ENCODE results near the gene SNED1.

SNED1 gene

GRCh38 chr2:240981871-240982800, 16.3 kb upstream of the SNED1 start:
- Histone ChIP-seq H3K36me3 (ENCODE audit: control insufficient read depth, insufficient read depth, low read length) (no peaks in the 10 kb centered on the region), H3K4me3 (ENCODE audit: extremely low read depth, insufficient read depth, low read length, poor library complexity, severe bottlenecking) (no peak overlapping the region), H3K4me1 (ENCODE audit: control insufficient read depth, insufficient read depth, low read length, poor library complexity, severe bottlenecking) (no peaks in the 10 kb centered on the region), H3K9me3 (ENCODE audit: control insufficient read depth, low read length) (no peaks in the 10 kb centered on the region), H3K27ac (ENCODE audit: low read depth, low read length, severe bottlenecking) (no peak overlapping the region)
- 85 to 89% methylated on average over 20 to 25 of the region's 25 CpGs for WGBS, 2 experiments (ENCODE audit: insufficient coverage in 2 of 2)

- Histone ChIP-seq H3K27ac (ENCODE audit: low read depth, low read length, severe bottlenecking) (no peak overlapping the region), H3K4me1 (ENCODE audit: control insufficient read depth, insufficient read depth, low read length, poor library complexity, severe bottlenecking) (no peaks in the 10 kb centered on the region), H3K36me3 (ENCODE audit: control insufficient read depth, insufficient read depth, low read length) (no peaks in the 10 kb centered on the region), H3K4me3 (ENCODE audit: extremely low read depth, insufficient read depth, low read length, poor library complexity, severe bottlenecking) (no peak overlapping the region), H3K9me3 (ENCODE audit: control insufficient read depth, low read length) (no peaks in the 10 kb centered on the region)
- WGBS, 2 experiments (ENCODE audit: insufficient coverage in 2 of 2), result 86 to 92% methylated on average over 7 to 8 of the region's 8 CpGs
Observed at GRCh38 chr2:240982821-240983281, 15.6 kb upstream of the SNED1 start.

DNA sequence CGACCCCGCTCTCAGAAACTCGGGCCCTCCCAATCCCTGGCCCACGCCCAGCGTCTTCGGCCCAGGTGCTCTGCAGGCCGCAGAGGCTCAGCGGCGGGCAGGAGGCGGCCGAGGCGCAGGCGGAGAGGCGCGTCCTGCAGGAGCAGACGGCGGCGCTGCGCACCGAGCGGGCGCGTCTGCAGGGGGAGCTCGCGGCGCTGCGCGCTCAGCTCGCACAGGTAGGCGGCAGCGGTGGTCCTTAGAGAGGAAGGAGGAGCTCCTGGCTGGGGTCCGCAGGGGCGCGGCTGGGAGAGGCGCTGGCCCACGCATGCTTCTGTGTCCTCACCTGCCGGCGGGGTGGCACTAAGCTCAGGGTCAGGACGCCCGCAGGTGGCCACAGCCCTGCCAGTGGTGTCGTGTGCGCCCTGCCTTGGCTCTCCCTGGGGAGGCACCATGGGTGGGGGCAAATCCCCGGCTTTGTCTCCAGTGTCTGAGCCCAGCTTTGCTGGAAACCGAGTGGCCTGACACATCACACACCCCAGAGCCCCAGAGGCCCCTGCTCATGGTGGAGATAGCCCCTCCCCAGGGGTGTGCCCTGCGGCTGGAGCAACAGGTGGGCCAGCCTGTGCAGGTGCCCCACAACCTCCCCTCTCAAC, 14.9 kb upstream of the SNED1 start:
- no peaks in the 10 kb centered on the region for H3K9me3 ChIP-seq (ENCODE audit: control insufficient read depth, low read length)
- no peaks in the 10 kb centered on the region for H3K4me1 ChIP-seq (ENCODE audit: control insufficient read depth, insufficient read depth, low read length, poor library complexity, severe bottlenecking)
- H3K36me3 ChIP-seq (ENCODE audit: control insufficient read depth, insufficient read depth, low read length), result no peaks in the 10 kb centered on the region
- 7 to 10% methylated on average over 31 to 45 of the region's 45 CpGs for WGBS, 2 experiments (ENCODE audit: insufficient coverage in 2 of 2)
- H3K4me3 ChIP-seq (ENCODE audit: extremely low read depth, insufficient read depth, low read length, poor library complexity, severe bottlenecking), result no peak overlapping the region
- no peak overlapping the region for H3K27ac ChIP-seq (ENCODE audit: low read depth, low read length, severe bottlenecking)

DNA sequence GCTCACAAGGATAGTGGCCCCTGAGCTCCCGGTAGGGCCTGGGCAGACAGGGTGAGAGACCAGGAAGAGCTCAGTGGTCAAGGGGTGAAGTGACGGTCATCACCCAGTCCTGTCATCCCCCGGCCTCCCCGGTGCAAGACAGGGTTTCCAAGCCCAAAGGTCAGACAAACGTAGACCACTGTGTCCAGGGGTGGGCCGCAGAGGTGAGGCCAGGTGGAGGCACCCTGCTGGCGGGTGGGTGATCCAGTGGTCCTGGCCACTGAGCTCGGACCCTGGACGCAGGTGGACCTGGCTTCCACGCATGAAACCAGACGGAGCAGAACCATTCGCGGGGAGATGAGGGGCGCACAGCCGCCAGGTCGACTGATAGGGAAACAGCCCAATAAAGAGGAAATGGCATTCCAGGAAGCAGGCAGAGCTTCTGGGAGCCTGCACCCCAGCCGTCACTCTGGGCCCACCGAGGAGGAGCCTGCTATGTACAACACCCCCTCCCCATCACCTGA, 14.4 kb upstream of the SNED1 start:
- Histone ChIP-seq H3K4me3 (ENCODE audit: extremely low read depth, insufficient read depth, low read length, poor library complexity, severe bottlenecking) (no peak overlapping the region), H3K4me1 (ENCODE audit: control insufficient read depth, insufficient read depth, low read length, poor library complexity, severe bottlenecking) (no peaks in the 10 kb centered on the region), H3K9me3 (ENCODE audit: control insufficient read depth, low read length) (no peaks in the 10 kb centered on the region), H3K27ac (ENCODE audit: low read depth, low read length, severe bottlenecking) (no peak overlapping the region), H3K36me3 (ENCODE audit: control insufficient read depth, insufficient read depth, low read length) (no peaks in the 10 kb centered on the region)
- 73 to 86% methylated on average over 17 to 18 of the region's 18 CpGs for WGBS, 2 experiments (ENCODE audit: insufficient coverage in 2 of 2)

DNA sequence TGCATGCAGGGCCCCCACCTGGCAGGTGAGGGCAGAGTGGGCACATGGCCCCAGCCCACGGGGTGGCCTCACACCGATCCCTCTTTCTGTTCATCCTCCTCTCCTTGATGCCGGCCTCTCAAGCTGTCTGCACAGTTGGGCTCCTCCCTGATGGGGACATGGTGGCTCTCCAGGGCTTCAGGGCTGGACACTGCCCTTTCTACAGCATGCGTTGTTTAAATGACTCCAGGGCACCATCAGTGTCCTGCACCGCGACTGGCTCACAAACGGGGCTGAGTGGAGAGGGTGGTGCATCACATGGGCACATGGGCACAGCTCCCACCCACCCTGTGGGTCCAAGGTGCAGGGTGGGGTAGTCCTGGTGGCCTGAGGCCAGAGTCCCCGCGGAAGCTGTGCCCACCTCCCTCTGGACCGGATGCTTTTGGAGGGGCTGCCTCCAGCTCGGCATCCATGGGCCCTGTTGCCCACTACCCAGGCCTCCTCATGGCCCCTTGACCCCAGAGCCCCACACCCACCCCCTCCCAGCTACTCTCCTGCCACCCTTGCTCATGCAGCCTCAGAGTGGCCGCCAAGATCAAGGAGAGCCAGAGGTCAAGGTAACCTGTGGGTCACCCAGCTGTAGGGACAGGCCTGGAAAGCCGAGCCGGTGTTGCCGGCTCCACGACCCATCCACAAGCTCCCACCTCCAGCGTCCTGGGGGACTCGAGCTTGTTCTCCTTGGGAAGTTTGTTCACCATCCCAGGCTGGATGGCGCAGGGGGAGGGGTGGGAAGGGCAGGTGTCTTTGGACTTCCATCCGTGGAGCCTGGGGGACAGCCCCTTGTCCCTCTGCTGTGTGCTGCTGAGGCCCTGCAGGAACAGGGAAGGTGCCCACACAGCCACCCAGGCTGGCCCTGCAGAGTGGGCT, 12.3 kb upstream of the SNED1 start:
- 81 to 83% methylated on average over 11 to 16 of the region's 20 CpGs for WGBS, 2 experiments (ENCODE audit: insufficient coverage in 2 of 2)
- Histone ChIP-seq H3K36me3 (ENCODE audit: control insufficient read depth, insufficient read depth, low read length) (no peaks in the 10 kb centered on the region), H3K9me3 (ENCODE audit: control insufficient read depth, low read length) (no peaks in the 10 kb centered on the region), H3K4me3 (ENCODE audit: extremely low read depth, insufficient read depth, low read length, poor library complexity, severe bottlenecking) (no peak overlapping the region), H3K4me1 (ENCODE audit: control insufficient read depth, insufficient read depth, low read length, poor library complexity, severe bottlenecking) (no peaks in the 10 kb centered on the region), H3K27ac (ENCODE audit: low read depth, low read length, severe bottlenecking) (no peak overlapping the region)

DNA sequence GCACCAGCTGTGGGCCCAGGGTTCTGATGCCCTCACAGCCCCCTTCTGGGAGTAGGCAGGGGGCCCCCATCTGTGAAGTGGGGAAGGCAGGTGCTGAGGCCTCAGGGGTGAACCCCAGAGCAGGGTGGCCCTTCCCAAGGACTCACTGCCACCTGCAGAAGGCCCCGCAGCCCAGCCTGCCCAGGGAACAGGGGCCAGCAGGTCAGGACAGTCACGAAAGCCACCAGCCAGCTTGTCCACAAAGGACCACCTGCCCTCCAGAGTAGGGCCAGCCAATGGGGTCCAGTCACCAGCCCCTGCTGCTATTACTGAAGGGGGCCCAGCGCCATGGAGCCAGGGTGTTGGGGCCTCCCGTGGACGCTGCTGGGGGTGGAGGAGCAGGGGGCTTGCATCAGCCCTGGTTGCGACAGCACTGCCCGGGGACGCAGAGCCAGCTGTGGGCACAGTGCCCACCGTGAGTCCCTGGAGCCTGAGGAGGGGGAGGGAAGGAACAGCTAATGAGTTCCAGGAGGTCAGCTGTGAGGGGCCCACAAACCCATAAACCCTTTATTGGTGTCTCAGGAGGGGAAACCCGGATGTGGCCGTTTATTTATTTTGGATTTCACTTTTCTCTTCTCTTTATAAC, 11.5 kb upstream of the SNED1 start:
- Histone ChIP-seq H3K4me3 (ENCODE audit: extremely low read depth, insufficient read depth, low read length, poor library complexity, severe bottlenecking) (no peak overlapping the region), H3K27ac (ENCODE audit: low read depth, low read length, severe bottlenecking) (no peak overlapping the region), H3K9me3 (ENCODE audit: control insufficient read depth, low read length) (no peaks in the 10 kb centered on the region), H3K36me3 (ENCODE audit: control insufficient read depth, insufficient read depth, low read length) (no peaks in the 10 kb centered on the region), H3K4me1 (ENCODE audit: control insufficient read depth, insufficient read depth, low read length, poor library complexity, severe bottlenecking) (peaks cover 7% of the 10 kb centered on the region)
- WGBS, 2 experiments (ENCODE audit: insufficient coverage in 2 of 2), result 77 to 94% methylated on average over 5 to 8 of the region's 11 CpGs

DNA sequence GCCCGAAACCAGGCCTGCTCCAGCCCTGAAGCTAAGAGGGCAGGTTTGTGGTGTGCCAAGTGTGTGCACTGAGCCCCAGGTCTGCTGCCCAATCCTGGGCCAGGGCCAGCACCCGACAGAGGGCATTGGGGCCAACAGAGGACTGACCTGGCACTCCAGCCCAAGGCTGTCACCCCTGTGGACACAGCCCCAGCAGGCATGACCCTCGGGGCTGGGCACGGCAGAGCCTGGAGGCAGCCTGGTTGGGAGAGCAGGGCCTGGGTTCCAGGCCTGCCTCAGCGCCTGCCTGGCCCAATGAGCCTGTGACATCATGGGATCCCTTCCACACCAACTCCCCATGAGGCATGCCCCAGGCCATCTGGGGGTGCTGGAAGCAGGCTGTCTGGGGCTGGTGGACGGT, 10.8 kb upstream of the SNED1 start:
- no peak overlapping the region for H3K27ac ChIP-seq (ENCODE audit: low read depth, low read length, severe bottlenecking)
- 88 to 96% methylated on average over 4 of the region's 6 CpGs for WGBS, 2 experiments (ENCODE audit: insufficient coverage in 2 of 2)

DNA sequence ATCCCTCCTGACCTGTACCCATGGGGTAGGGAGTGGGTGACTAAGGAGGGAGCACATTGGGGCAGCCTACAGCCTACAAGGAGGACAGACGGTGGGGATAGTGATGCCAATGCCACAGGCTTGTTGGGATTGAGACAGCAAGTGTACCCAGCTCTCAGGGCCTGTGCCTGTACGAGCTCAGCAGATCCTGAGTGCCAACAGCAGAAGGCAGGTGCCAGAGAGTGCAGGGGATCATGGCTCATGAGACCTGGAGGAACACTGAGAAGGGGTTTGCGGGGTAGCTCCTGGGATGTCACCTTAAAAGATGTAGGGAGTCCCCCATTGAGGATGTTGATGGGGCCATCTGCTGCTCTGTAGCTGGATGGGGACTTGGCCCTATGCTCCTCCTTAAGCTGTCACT, 10.3 kb upstream of the SNED1 start:
- Histone ChIP-seq H3K4me1 (ENCODE audit: control insufficient read depth, insufficient read depth, low read length, poor library complexity, severe bottlenecking) (peaks cover 7% of the 10 kb centered on the region), H3K4me3 (ENCODE audit: extremely low read depth, insufficient read depth, low read length, poor library complexity, severe bottlenecking) (no peak overlapping the region), H3K9me3 (ENCODE audit: control insufficient read depth, low read length) (no peaks in the 10 kb centered on the region), H3K27ac (ENCODE audit: low read depth, low read length, severe bottlenecking) (no peak overlapping the region), H3K36me3 (ENCODE audit: control insufficient read depth, insufficient read depth, low read length) (no peaks in the 10 kb centered on the region)
- 94% methylated on average over 3 of the region's 3 CpGs for WGBS, 2 experiments (ENCODE audit: insufficient coverage in 2 of 2)

More for the DNA sequence above, 10.8 kb upstream of the SNED1 start:
- Histone ChIP-seq H3K36me3 (ENCODE audit: control insufficient read depth, insufficient read depth, low read length) (no peaks in the 10 kb centered on the region), H3K4me1 (ENCODE audit: control insufficient read depth, insufficient read depth, low read length, poor library complexity, severe bottlenecking) (peaks cover 7% of the 10 kb centered on the region), H3K9me3 (ENCODE audit: control insufficient read depth, low read length) (no peaks in the 10 kb centered on the region), H3K4me3 (ENCODE audit: extremely low read depth, insufficient read depth, low read length, poor library complexity, severe bottlenecking) (no peak overlapping the region)

DNA sequence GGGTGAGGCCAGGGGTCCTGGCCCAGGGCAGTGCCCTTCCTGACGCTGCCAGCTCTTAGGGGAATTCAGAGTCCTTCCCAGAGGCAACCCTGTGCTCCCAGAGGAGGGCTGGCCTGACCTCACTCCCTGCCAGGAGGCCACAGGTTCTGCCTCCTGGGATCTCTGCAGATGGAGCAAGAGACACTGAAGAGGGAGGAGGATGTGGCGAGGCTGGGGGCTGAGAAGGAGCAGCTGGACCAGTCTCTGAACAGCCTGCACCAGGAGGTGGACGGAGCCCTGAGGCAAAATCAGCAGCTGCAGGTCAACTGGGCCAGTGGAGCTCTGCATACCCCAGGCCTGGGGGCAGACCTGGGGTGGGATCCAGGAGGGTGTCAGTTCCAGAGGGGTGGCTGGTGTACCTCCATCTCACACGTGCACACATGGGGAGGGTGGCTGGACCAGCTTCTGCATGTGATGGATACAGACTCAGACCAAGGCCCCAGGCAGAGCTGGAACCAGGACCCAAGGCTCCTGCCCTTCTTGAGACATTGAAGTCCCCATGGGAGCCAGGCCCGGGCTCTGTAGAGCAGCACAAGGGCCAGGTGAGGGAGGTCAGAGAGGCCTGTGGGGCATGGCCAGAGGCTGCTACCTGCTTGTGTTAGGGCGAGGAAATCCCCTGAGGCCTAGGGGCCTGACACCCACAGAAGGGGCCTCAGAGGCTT, 9.7 kb upstream of the SNED1 start:
- 77 to 84% methylated on average over 5 to 6 of the region's 6 CpGs for WGBS, 2 experiments (ENCODE audit: insufficient coverage in 2 of 2)
- no peak overlapping the region for H3K4me3 ChIP-seq (ENCODE audit: extremely low read depth, insufficient read depth, low read length, poor library complexity, severe bottlenecking)

More for the DNA sequence above, 9.7 kb upstream of the SNED1 start:
- Histone ChIP-seq H3K4me1 (ENCODE audit: control insufficient read depth, insufficient read depth, low read length, poor library complexity, severe bottlenecking) (peaks cover 7% of the 10 kb centered on the region), H3K36me3 (ENCODE audit: control insufficient read depth, insufficient read depth, low read length) (no peaks in the 10 kb centered on the region), H3K27ac (ENCODE audit: low read depth, low read length, severe bottlenecking) (no peak overlapping the region), H3K9me3 (ENCODE audit: control insufficient read depth, low read length) (no peaks in the 10 kb centered on the region)
